ENCODE data around the gene AFAP1.

The AFAP1 gene

DNA sequence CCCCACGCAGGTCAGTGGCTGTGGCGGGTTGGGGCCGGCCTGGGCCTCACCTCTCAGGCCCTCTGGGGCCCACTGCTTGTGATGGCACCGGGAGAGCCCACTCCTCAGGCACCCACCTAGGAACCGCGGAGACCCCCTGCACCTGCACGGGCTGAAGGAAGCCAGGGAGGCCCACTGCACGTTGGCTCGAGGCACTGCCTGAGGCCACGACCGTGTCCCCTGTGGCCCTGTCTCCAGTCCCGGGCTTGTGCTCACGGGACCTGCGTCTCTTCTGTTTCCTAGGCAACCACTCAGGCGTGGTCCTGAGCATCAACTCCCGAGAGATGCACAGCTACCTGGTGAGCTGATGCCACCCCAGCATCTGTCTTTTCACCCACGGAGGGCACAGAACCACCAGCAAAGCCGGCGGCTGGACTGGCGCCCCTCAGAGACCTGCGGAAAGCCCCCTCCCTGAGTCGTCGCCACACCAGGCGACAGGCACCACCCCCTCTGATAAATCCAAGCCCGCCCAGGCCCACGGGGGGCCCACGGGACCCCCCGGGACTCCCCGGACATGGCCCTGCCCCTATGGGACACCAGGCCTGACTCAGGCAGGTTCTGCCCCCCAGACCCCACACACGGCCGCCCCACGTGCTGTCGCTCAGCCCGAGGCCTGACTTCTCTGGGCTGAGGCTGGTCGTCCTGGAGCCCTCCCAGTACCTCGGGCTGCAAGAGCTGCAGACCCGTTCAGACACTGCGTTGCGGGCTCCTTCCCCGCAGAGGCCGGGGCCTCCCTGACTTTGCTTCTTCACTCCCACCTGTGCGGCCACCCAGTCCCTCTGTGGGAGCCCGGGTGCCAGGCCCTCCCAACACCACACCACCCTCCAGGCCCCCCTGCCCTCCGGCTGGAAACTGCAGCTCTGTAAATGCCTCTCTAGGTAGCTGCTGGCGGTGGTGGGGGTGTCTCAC is 199.5 kb downstream of the AFAP1 start:
- DNase-seq (ENCODE audit: low read depth, low spot score) = no peak

DNA sequence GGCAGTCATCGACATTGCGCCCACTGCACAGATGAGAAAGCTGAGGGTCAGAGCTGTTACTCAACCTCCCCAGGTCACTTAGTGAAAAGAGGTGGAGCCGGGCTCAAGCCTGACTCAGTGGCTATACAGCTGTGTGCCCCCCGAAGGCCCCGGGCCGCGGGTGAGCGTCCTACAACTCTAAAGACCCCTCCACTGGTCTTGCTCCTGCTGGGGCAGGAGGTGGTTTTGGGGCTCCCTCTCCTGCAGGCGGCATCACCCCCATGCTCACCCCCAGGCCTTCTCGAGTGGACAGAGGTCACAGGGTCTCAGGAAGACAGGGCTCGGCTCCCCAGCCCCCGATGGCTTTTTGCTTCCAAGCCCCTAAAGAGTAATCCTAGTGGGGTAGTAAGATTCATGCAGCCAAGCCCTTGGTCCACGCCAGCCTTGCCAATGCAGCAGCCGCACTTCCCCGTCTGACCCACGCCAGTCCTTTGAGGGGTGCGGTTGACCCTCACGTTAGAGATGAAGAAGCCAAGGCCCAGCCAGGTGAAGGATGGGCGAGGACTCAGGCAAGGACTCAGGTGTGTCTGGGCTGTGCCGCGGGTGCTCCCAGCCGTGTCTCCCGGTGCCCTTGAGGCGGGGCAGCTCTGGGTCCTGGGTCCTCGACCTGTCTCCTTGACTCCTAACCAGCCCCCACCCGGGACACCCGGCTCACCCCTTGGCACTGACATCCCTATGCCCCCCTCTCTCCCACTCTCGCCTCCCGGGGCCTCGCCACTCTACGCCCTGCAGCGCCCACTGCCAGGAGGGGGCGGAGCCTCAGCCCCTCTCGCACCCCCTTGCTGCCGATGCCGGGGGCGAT is 200.4 kb downstream of the AFAP1 start:
- no peak for DNase-seq (ENCODE audit: low read depth, low spot score)

DNA sequence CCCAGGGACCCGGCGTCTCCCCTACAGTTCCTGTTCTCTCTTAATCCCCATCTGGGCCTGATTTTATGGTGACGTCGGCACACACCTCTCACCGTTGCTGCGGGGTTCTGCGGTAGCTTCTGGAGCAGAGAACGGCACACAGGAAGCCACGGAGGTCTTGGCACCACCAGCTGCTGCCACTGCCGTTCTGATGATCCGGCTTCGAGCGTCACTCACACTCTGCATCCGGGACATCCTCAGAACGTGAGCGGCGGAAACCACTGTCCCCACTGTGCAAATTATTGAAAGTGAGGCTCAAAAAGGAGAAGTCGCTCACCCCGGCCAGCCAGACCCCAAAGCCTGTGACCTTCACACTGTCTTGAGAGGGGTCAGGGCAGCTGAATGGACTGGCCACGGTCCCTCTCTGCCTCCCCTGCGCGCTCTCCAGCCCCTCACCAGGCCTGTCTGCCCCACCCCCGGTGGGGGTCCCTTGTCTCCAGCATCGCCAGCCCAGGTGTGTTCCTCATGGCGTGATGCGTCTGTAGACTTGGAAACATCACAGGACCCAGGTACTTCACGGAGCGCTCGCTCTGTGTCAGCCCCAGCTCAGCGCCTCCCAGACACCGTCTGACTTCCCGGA is 201.1 kb downstream of the AFAP1 start:
- no peak for DNase-seq (ENCODE audit: low read depth, low spot score)

DNA sequence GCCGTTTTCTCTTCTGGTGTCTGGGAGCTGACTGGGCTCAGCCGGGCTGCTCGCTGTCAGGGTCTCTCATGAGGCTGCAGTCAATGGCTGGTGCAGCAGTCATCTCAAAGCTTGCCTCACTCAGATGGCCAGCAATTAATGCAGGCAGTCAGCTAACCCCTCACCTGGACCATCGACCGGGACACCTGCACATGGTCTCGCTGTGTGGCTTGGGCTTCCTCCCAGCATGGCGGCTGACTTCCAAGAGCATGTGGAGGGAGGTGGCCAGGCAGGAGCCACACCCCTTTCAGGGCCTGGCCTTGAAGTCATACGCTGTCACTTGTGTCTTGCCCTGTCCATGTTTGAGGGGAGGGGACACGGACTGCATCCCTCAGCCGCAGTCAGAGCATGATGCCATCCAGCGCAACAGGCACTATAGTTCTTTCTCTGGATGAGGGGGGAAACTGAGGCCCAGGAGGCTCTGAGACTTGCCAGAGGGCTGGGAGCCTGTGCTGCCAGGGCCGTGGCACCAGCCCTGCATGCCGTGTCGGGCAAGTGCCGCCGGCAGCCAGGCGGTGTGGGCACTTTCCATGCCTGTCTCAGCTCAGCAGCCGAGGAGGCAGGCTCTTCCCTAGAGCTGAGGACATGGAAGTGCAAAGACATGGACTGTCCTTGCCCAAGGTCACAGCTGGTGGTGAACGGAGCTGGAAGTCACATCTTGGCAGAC is 201.8 kb downstream of the AFAP1 start:
- no peak for DNase-seq (ENCODE audit: low read depth, low spot score)

DNA sequence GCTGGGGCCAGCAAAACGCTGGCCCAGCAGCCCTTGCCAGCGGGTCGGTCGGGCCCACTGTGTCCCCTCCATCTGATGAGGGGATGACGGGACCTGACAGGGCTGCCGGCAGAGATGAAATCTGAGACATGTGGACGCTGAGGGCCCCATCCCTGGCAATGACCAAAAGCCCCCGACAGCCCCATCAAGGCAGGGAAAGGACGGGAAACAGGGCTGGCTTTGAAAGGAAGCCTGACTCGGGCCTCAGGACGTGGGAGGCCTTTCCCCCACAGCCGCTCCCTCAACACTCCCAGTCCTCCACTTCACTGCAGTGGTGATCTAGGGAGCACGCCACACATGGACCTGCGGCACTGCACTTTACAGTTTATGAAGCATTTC is 202.4 kb downstream of the AFAP1 start:
- DNase-seq (ENCODE audit: low read depth, low spot score) = no peak

DNA sequence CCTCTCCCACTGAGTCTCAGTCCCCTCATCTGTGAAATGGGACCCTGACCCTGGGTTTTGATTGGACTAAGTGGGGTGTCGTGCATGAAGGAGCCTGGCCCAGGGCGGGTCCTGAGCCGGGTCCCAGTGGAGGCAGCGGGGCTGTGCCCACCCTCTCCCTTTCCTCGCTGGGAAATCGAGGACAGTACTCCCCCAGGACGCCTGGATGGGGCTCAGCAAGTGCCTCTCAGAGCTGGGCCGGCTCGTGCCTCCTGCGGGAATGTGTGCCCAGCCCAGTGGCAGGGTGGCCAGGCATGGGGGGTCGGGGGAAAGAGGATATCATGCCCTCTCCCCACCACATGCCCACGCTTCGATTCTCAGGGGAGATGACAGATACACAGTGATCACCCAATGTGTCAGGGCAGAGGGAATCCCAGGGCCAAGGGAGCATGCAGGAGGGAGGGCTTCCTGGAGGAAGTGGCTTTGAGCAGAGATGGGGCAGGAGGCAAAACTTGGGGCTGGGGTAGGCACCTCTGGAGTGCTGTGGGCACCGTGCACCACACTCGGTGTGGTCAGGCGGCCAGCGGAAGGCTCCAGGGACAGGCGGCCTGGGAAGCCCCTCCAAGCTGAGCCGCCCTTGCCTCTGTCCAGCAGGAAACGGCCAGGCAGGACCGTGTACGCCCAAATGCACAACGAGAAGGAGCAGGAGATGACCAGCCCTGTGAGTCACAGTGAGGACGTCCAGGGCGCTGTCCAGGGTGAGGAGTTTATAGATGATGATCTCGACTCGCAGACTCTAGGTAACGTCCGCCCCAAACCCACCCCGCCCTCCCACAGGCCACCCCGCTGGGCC is 203.0 kb downstream of the AFAP1 start:
- no peak for DNase-seq (ENCODE audit: low read depth, low spot score)

DNA sequence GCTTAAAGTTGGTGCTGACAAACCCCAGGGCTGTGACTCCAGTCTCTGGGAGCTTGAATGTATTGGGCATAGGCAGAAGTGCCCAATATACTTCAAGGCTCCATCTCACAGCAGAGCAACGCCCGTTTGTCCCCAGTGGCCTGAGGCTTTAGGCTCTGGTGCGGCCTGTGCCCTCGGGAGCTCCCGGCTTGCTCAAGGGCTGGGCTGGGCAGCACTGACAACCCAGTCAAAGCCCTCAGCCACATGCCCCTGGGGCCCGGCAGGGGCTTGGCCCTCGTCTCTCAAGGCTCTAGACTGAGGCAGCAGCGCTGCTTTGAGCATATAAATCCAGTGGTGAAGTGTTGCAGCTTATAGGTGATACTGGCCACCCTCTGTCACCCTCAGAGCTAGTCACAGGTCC is 203.7 kb downstream of the AFAP1 start:
- no peak for DNase-seq (ENCODE audit: low read depth, low spot score)

DNA sequence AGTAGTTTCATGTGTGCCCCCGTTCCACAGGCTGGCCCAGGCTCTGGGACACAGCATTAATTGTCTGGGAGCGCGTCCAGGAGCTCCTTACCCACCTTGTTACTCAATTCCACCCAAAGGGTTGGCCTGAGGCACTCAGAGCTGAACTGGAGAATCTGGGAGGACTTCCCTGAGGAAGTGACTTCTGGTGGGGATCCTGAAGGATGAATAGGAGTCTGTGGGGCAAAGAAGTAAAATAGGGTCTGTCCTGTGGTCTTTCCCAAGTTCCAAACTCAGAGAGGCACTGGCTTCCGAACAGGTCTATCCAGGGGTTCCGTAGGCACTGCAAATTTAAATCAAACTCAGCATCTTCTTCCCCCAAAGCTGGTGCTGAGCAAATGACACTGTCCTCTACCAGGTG is 204.3 kb downstream of the AFAP1 start:
- DNase-seq (ENCODE audit: low read depth, low spot score) = no peak

DNA sequence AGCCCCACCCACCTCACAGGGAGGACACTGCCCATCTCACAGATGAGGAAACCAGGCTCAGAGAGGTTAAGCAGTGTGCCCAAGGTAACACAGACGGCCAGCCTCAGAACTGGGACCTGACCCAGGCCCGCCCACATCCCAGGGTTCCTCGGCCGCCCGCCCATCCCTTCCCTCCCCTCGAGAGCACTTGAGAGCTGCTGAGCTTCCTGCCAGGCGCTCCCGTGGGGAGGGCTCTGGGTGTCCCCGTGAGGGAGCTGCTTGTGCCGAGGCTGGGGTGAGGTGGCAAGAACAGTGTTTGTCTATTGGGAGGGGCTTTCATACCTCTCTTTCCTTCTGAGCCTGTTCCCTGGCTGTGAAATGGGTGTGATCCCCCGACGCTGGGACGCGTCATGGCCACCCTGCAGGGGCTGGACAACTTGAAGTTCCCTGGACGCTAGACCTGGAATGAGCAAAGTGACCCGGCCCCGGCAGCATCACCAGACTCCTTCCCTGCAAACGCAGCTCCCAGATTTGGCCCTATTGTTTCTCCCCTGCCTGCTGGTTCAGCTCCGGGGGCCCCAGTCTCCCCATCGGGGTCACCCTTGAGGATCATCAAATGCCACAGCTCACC is 204.9 kb downstream of the AFAP1 start:
- DNase-seq (ENCODE audit: low read depth, low spot score) = no peak

DNA sequence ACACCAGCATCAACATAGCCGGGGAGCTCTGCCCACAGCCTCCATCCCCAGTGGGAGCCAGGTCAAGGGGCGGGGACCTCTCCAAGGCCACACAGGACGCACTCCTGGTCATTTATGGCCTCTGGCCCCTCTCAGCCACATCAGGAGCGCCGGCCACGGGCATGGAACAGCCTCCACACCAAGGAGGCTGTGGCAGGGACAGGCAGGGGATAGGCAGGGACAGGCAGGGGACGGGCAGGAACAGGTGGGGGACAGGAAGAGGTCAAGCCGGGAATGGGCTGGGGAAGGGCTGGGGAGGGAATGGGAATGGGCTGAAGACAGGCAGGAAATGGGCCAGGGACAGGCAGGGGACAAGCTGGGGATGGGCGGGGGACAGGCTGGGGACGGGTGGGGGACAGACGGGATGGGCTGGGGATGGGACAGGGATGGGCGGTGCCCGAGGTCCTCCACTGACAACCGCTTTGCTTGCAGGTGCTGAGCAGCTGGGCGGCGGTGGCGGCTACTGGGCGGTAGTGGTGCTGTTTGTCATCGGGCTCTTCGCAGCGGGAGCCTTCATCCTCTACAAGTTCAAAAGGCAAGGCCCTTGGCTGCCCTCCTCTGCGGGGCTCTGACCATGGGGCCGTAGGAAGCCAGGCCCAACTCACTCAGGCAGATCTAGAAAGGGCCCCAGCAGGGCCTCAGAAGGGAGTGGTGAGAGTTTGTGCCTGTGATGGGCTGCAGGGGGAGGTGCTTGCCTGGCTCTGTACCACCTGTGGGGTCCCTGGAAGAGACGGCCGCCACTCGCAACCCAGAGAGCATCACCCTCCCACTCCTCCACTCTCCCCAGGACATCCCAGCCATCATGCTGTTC is 205.6 kb downstream of the AFAP1 start:
- DNase-seq (ENCODE audit: low read depth, low spot score) = no peak

DNA sequence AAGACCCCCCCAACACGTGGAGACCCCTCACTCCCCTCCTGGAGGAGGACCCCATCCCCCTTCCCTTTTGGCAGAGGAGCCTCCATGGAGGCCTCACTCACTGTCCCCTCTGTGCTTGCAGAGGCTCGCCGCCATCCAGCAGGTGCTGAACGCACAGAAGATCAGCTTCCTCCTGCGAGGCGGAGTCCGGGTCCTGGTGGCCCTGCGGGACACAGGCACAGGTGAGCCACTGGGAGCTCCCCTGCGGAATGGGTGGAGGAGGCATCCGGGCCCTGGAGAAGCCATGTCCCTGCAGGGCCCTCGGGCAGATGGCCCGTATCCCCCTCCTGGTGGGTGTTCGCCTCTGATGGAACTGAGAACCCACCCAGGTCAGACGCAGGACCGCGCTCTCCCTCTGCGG is 206.5 kb downstream of the AFAP1 start:
- DNase-seq (ENCODE audit: low read depth, low spot score) = no peak

DNA sequence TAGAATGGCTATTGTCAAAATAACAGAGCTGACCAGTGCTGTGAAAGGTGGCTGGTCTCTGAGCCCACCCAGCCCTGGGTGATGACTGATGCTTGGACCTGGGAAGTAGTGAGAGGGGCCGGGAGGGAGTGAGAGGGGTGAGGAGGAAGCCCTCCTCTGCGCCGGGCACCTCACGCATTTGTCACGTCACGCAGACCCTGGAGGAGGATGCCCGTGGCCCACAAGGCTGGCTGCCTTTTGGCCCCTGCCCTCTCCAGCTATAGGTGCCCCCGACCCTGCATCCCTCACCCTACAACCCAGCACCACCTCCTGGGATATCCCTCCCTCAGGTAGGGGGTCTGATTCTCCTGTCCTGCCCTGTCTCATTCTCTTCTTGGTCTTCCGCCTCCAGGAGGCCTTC is 207.4 kb downstream of the AFAP1 start:
- DNase-seq (ENCODE audit: low read depth, low spot score) = no peak

DNA sequence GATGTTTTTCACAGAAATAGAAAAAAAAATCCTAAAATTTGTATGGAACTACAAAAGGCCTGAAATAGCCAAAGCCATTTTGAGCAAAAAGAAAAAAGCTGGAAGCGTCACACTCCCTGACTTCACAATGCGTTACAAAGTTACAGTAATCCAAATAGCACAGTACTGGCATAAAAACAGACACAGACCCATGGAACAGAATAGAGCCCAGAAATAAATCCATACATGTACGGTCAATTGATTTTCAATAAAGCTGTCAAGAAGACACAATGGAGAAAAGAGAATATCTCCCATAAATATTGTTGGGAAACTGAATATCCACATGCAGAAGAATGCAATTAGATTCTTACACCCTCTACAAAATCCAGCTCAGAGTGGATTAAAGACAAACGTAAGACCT is 208.2 kb downstream of the AFAP1 start:
- DNase-seq (ENCODE audit: low read depth, low spot score) = no peak

DNA sequence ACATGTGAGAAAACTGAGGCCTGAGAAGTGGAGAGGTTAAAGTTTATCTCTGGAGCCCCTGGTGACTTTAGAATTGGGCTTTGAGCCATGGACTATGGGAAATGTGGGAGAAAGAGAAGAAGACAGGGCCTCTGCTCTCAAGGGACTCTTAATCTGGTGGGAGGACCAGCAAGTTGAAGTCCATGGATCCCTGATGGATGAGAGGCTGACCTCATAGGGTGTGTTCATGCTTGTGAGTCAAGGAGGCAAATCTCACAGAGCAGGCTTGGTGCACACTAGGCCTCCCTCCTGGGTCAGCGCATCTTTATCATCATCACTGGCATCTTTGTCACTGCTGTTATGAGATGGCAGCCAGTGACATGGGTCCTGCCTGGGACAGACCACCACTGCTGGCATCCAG is 211.9 kb downstream of the AFAP1 start:
- DNase-seq (ENCODE audit: low read depth, low spot score) = no peak

DNA sequence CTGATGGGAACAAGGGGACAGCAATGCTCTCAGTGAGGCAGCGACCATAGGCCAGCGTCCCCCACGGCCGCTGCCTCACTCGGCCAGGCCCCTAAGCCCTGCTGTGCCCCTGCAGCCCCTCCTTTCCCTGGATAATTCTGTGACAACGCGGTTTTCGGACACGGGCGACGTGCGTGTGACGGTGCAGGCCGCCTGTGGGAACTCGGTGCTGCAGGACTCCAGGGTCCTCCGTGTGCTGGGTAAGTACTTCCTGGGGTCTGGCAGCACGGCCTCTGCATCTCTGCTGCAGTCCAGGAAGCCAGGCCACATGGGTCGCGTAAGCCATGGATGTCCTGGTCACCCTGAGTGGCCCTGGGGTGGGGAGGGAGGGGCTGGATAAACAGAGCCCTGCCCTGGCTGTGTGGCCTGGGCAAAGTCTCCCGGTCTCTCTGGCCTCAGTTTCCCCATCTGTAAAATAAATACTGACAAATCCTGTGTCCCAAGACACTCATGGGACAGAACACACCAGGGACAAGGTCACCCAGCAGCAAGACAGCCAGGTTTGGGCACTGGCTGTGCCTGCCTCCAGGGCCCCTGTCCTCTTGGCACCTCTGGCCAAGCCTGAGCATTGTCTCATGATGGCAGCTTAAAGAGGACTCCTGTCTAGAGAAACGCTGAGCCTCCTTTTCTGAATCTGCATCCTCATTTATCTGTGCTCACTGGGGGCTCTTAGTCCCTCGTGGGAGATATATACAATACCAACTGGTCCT is 212.8 kb downstream of the AFAP1 start:
- DNase-seq (ENCODE audit: low read depth, low spot score) = no peak

DNA sequence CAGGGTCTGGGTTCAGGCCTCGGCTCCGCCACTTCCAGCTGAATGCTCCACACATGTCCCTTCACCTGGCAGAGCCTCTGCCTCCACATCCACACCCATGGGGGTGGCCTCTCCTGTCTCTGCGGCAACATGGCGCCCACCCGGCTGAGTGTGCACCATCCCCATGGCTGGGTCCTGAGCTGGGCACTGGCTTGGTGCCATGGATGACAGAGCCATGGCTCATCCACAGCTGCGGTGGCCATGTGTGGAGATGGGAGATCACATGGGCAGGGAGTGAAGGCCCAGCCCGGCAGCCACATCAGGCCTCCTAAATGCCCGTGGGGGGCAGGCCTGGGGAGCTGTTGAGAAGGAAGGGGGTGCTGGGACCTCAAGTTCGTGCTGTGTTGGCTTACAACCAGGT is 213.7 kb downstream of the AFAP1 start:
- no peak for DNase-seq (ENCODE audit: low read depth, low spot score)

DNA sequence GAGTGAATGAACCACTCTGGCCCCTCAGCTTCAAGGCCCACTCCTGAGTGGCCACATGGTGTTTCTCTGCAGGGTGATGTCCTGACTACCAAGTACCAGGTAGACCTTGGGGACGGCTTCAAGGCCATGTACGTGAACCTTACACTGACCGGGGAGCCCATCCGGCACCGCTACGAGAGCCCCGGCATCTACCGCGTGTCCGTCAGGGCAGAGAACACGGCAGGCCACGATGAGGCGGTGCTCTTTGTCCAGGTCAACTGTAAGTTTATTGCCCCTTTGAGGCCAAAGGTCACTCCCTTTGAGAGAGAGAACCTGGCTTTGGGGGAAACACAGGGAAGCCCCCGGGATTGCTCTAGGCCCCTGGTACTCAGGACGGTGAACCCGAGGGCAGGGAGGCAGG is 216.0 kb downstream of the AFAP1 start:
- DNase-seq (ENCODE audit: low read depth, low spot score) = no peak

DNA sequence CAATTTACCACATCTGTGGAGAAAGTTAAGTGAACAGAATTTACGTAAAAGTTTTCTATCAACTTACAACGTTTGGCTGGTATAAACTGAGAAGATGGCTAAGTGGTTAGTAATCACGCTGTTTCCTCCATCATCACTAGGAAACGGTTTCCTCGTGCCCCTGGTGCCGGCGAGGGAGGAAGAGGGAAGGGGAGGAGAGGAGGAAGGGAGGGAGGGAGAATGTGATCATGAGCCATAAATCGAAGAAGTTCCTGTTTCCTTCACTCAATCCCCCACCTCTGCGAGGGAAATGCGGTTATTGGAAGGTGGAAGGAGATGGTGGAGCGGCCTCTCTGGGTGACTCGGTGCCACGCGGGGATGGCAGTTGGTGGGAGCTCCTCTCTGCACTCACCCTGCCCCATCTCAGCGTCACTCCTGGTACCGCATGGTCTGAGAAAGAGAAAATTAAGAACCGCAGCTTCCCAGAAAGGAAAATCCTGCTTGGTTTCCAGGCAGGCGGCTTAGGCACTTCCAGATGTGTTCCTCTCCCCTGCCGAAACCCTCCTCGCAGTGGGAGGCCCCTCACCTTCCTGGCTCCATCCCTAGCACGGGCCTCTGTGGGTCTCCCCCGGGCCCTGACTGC is 216.8 kb downstream of the AFAP1 start:
- DNase-seq (ENCODE audit: low read depth, low spot score) = no peak
